GM19324 (cell line): ENCODE data around the gene SNN.

Source experiments
- ATAC-seq: cut with Tn5 transposase; IDR thresholded peaks from one replicate; pipeline ENCODE4 v1.9.1; 2021; ENCODE audit warnings: mild to moderate bottlenecking, moderate library complexity; ENCODE audit not compliant: unreplicated experiment, low FRiP score

SNN gene

DNA sequence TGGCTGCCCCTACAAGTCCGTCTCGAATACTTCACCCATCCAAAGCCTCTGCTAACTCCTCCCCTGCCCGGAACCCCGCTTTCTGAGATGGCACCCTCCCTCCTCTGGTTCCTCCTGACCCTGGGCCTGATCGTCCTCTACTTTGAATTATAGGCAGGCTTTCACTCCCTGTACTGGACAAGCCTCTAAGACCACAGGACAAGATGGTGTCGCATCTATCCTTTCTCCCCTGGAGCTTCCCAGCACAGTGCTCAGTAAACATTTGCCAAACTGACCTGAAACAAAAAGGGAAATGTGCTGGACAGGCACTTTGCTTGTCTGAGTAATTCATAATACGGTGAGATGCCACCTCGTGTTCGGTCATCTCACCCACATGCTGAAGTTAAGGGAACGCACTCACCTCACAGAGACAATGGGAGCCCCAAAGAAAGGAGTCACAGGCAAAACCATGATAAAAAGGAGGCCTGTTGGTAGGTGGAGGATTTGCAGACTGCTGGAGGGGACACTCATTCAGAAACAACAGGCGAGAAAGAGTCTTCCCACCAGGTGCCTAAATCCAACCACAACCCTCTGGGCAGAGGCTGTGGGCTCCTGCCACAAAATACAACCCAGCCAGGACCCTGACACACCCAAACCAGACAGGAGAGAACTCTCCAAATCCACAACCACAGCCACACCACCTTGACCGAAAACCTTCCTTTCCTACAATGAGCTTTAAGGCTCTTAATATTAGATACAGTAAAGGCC, 28.2 kb downstream of the SNN start:
- ATAC-seq: no peak

DNA sequence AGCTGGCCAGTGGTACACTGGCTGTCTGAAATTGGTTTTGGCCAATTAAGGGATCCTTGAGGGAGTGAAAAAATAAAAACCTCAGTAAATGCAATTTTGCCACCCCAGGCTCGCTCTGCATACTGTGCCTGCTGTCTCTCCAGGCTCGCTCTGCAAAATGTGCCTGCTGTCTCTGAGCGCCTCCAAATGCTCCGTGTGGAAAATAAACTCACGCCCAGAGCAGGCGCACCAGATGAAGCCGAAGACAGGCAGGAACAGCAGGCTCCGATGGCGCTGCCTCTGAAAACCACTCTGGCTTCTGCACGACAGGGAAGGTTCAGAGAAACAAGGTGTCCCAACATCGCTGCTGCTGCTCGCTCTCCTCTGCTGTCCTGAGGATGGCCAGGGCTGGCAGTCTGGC, 29.1 kb downstream of the SNN start:
- no peak for ATAC-seq

DNA sequence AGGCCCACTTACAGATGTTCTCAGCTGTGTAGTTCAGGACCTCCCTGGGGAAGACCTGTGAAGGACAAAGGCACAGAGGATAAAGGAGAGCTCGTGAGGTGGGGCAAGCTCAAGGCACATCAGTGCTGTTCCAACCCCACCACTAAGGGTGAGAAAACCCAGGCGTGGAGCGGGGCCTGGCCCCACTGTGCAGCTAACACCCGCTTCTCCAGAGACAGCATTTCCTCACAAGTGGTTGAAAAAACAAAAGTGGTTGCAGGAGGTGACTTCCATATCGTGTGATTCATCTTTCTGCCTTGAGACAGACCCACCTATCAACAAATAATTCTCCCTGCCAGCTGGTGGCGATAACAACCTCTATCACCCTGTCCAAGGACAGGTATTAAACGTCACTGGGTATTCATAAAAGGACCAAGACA, 30.0 kb downstream of the SNN start:
- ATAC-seq: no peak

DNA sequence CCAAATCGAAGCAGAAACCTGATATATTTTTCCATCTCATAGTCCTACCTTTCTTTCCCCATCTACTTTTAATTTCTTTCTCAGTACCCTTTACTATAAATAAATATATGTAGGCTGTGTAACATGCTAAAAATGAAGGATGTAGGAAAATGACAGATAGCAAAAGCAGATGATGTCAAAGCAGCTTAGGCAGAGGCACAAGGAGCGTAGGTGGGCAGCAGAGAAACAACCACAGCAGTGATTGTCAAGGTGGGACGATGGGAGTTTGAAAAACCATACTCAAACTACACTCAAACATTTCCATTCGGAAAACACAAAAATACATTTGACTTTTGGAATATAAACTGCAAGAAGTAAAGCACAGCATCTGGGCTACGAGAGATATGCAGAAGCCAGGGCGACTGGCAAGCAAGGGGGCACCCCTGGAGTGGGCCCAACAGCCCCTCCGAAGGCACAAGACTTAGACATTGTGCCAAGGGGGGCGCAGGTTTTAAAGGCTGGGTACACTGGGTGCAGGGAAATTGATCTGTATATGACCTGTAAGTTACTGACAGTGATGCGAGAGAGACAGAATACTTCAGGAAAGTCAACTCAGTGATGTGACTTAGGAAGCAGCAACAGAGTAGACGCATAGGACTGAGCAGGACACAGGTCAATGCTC, 31.1 kb downstream of the SNN start:
- ATAC-seq: no peak

DNA sequence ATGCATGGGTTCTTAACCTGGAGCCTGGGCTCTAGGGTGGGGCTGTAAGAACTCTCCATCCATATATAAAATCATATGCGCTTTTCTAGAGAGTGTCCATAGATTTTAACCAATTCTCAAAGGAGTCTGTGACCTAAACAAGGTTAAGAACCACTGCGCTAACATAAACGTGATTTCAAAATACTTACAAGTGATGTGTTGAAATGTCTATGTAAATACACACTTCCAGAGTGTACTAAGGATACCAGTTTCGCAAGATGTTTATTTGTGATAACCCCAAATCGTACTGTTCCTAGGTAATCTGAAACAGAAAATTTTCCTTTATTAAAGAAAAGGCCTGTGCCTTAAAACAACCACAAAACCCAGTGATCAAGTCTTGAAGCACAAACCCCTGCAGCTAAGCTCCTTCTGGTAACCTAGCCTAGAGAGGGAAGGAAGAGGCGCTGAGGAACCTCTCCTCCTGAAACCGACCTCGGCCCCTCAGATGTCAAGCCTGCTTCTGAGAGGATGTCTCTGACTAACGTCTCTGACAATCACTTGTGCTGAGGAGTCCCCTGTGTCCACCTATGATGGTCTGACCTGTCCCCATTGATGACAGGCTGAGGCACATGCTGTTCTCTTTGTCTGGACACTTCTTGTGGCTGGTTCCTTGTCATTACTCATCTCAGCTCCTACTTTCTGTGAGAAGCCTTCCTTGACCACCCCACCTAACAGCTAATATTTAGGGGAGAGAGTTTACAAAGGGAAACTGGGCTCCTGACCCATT, 32.2 kb downstream of the SNN start:
- no peak for ATAC-seq

DNA sequence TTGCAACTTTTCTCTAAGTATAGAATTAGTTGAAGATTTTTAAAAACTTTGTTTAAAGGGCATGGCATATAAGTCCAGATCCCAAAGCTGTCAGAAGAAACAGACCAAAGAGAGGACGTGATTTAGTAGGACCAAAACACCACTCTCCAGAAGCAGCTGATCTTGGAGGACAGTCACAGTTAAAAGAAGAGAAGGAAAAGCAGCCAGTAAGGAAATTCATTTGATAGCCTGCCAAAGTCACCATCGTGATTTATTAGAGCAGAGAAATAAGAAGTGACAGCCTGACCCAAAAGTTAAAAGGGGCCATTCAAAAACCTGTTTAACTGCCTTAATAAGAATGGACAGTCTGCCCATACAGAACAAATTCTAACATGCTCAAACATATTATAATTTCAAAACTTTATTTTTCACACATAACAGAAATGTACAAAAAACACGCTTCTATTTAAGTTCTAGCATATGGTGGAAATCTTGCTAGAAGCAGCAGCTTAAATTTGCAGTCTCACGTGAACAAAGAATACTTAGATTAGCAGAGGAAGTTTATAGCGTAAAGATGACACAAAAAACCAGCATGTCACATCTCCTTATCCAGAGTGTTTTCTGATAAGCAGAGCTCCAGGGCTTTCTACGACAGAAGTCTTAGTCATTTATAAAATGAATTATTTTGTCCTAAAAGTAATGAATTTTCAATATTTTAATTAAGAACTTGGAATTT, 37.2 kb downstream of the SNN start:
- ATAC-seq: no peak

DNA sequence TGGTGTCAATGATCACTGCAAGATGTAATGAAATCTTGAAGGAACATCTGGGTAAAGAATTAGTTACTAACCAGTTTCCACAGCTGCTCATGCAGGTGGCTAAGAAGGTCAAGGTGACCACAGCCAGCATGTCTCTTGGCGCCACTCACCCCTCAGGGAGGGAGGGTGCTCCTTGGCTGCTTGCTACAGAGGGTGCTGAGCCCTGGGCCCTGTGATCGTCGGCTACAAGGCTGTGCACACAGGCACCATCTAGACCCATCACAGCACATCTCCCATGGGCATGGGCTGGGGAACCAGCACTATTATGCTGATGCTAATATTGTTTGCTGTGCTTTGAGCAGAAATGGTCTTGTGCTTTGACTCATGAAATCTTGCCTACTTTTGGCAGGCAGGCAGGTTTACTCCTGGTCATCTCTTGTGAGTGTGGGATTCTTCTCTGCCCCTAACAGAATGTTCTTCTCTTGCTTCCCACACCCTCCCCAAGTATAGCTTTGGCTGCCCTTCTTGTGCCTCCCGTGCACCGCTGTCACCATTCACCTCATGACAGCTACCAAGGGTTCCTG, 38.0 kb downstream of the SNN start:
- no peak for ATAC-seq

DNA sequence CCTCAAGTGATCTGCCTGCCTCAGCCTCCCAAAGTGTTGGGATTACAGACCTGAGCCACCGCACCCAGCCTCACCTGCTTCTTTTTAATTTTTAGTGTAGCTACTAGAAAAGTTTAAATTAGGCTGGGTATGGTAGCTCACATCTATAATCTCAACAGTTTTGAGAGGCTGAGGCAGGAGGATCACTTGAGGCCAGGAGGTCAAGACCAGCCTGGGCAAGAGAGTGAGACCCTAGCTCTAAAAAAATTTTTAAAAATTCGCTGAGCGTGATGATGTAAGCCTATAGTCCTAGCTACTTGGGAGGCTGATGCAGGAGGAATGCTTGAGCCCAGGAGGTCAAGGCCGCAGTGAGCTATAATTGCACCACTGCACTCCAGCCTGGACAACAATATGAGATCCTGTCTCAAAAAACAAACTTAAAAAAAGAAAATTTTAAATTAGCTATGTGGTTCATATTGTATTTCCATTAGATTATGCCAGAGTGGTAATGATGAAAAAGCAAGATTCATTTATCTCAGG, 39.5 kb downstream of the SNN start:
- no peak for ATAC-seq

DNA sequence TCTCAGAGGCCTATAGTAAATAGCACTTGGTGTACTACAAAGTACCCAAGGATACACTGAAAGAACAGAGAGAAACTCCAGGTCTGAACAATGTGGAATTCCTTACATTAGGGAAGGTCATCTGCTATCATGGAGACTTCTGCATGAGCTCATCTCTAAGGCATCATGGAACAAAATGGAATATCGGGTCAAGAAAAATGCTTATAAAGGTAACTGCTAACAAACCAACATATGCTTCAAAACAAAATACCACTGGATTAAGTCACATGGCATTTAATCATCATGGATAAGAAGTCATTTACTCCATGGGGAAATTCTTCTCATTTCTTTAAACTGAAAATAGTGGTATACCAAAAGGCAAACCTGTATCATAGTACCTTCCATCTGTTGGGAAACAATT, 40.2 kb downstream of the SNN start:
- no peak for ATAC-seq

DNA sequence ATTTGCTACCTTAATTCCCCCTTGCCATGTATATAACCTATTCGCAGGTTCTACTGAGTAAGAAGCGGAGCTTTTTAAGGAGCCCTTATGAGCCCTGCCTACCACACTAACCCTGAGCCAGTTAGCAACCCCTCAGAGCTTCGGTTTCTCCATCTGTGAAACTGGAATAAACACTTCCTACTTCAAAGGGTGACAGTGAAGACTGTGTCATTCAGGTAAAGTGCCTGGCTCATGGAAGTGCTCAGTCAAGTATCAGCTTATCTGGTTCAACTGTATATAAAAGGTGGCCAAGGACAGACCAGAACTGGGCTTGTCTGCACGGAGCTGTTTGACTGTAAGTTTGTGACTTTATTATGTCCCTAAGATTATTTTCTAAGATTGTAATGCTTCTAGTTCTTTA, 43.4 kb downstream of the SNN start:
- no peak for ATAC-seq

DNA sequence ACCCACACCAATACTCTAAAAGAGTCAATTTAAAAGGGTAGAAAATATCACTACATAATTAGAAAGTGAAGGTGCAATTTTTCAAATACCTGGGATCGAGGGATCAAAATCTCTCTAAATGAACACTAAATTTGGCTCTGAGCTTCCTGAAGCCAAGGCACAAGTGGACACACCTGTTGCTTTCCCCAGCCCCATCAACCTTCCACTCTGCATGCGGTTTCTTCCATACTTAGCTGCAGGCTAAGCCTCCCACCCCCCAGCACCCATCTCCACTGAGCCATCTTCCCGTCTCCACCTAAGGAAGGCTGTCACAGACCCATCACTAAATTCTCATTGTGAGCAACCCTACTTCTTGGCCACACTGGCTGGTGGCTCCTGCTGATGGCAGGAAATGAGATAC, 43.9 kb downstream of the SNN start:
- no peak for ATAC-seq

DNA sequence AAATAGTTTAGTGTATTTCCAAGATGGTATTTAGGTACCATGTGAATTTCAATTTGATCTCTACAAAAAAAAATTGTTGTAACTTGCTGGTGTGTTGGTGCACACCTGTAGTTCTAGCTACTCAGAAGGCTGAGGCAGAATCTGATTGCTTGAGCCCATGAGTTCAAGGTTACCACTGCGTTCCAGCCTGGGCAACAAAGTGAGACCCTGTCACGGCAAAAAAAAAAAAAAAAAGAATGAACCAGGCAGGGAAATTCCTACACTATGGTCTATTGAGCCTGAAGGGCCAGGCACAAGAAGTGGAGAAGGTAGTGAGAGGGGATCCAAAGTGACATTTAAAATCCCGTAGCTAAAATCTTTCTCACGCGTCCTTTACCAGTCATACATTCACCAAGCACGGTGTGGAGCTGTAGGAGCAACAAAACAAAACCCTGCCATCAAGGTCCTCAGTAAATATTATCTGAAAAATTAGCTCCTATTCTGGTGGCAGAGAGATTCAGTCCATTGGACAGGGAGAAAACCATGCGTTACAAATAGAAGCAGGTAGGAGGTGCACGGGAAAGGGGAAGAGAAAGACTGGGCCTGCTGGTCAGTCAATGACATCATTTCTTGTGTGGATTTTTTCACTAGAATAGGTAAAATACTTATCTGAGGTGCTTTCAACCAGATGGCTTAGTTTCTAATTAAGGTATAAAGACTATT, 47.1 kb downstream of the SNN start:
- ATAC-seq: no peak

DNA sequence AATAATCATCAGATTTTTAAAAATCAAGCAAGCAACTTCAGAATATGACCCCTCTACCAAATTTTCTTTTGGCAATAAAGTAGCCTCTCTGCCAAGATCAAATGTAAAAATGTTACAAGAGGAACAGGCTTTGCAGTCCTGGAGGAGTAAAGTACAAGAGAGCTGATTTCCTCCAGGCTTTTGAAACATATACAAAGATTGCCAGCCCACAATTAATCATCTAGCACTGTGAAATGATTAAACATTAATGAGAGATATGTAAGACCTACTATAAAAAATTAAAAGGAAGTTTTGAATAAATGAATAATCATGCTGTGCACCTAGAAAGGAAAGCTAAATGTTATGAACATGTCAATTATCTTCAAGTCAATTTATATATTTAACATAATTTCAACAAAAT, 48.1 kb downstream of the SNN start:
- ATAC-seq: no peak

DNA sequence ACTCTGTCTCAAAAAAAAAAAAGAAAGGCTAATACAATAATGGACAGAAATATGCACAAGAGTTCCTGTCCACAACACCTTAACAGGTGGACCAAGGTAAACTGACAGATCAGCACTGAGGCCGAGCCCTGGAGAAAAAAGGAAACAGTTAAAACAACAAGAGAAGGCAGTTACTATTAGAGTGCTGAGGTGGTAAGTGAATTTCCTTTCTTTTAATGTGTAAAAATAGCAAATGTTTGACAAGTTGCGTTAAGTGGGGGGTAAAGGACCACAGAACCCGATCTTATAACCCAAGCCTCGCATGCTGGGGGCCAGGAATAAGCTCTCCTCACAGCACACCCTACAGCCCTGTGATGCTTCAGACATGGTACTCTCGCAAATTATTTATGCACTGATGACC, 49.6 kb downstream of the SNN start:
- ATAC-seq: no peak

DNA sequence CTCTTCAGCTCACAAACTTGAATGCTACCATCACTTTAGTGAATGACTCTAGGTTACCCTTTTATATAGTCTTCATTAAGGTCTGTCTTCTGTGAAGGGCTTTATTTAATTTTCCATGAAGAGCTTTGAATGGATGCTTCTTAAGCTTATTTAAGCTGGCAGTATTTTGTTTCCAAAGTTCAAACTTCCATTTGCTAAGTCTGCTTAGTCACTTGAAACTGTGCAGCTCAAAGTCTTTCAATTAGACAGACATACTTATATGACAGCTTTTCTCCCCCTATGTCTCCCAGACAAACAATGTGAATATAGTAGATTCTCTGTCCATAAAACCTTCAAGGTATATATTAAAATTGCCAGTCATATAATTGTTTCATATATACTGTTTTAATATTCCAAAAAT, 50.9 kb downstream of the SNN start:
- ATAC-seq: no peak

DNA sequence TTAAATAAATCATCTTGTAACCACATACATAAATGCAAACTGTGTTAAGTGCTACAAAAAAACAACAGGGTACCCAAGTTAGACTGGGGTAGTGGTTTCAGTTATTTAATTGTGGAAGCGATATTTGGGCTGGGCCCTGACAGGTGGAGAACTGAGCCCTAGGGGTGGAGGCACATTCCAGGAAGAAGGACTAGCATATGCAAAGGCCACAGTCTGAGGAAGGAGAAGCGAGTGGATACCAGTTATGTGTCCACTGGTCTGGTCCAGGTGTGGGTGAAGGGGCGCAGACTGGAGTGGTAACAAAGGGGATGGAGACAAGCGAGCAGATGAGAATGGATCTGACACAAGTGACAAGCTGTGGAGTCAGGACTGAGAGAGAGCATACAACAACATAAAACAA, 51.5 kb downstream of the SNN start:
- ATAC-seq: no peak

DNA sequence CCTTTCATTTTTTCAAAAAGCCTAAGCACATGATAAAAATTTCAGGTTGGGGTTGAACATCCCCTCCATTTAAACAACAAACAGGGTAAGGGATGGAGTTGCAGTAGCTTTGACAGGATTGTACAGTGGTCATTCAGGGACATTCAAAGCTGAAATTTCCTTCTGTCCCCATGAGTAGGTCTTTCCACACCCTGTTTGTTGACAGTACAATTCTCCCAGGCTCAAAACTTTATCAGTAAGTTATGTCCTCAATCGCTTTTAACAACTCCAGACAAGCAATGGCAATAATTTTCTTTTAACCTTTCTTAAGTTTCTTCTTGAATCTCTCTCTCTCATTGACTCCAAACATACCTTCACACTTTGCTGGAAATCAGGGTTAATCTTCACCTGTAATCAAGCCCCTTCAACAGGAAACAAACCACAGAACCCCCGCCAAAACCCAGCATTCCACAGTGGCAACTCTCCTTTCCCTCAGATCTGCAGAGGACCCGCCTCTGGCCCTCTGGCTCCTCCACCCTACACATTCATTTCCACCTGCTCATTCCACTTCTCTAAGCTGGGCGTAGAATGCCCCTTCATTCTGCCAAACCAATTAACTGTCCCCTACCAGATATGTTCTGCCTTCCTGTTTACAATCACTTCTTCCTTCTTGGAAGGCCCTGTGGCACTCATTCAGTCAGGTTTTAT, 53.7 kb downstream of the SNN start:
- no peak for ATAC-seq

DNA sequence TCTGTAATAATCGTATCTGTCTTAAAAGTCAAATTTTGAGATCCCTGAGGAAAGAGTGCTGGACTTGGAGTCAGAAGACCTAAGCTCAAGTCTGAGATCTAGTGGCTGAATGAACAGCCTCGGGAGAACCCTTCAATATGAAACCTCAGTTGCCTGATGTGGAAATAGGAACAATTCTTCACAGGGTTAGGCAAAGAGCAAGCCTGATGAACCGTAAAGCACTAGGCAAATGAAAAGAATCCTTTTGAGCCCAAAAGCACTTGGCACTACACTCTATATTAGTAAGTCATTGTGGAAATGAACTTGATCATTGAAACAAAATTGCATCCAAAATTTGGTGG, 54.2 kb downstream of the SNN start:
- ATAC-seq: no peak

DNA sequence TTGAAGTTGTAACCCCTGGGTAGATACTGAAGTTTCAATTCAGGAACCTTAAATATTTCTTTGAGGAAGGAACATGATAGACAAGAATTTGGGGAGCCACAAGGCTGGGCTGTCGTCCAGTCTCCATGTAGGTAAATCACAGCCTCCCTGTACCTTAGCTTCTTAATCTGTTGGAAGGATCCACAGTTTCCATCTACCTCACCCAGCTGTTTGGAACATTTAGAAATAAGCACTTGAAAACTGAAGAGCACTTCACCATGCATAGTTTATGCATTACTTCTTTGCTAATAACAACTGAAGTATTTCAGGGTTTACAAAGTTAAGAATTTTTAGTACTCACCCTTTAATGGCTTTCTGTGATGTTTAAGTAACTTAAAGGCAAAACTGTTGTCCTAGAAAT, 57.2 kb downstream of the SNN start:
- no peak for ATAC-seq
